Right cardiac atrium (tissue), 5 donors: Measurements from ENCODE around the gene STRIP2. TPM values are rescaled to one million over a fixed set of nuclear protein-coding genes. Genes with fewer than 3 reads are reported as not detected.
A peak's percentile ranks its signal among the peaks of the same experiment; 100 is the strongest.
"Not testable (repeated sequence)": the region's sequence is repeated elsewhere in the genome, so short reads cannot be mapped to it uniquely, and the experiment has no call there.

Experiments
- ATAC-seq, 2 donors: fragments of 200-7000 bp; cut with Tn5 transposase; one replicate each; pipeline versions ENCODE4 v1.8.0 to v1.9.1; 2020; ENCODE audit warnings: moderate library complexity in 2 of 2, mild to moderate bottlenecking in 1 of 2
- DNase-seq, 3 donors: peaks; one replicate each; pipeline ENCODE4 v3.0.0-alpha.2; 2020
- H3K27ac ChIP-seq: one replicate; pipeline ENCODE4 v1.5.1; 2013; ENCODE audit warnings: mild to moderate bottlenecking, low read length, control low read depth, moderate library complexity
- H3K27me3 ChIP-seq: one replicate; pipeline ENCODE4 v1.6.1; 2013; ENCODE audit not compliant: control insufficient read depth, insufficient read depth
- H3K4me1 ChIP-seq: one replicate; pipeline ENCODE4 v1.6.1; 2013; ENCODE audit warnings: low read length; ENCODE audit not compliant: control insufficient read depth, insufficient read depth
- H3K4me3 ChIP-seq: one replicate; pipeline ENCODE4 v1.5.1; 2013; ENCODE audit warnings: low read length, control low read depth
- H3K9me3 ChIP-seq: one replicate; pipeline ENCODE4 v1.6.1; 2013; ENCODE audit warnings: low read length; ENCODE audit not compliant: control insufficient read depth
- WGBS: extraction: QIAGEN DNeasy Blood & Tissue Kit; methylation state at CpG from one replicate; pipeline ENCODE4 v1.1.7; 2013; 5-methylcytosine and 5-hydroxymethylcytosine counted together
- intact Hi-C, 4 donors: fragments of 100-400 bp; cut with DNase I; formaldehyde crosslinking; loops; one replicate each; pipeline versions ENCODE4 v1.11.0 to v1.14.0; 2022 to 2023
- polyA plus RNA-seq: library from polyadenylated mRNA; stranded (reverse); fragments of 200-250 nt; gene quantifications from one replicate; pipeline ENCODE4 v1.2.3, GENCODE V29; 2013
- total RNA-seq, 4 donors: library from RNA; stranded (reverse); fragmentation: NEBNext Ultra II Directional; extraction: Animal tissue kit (Norgen Biotek cat#: 25700); gene quantifications; one replicate each; pipeline ENCODE4 v1.2.1, GENCODE V29; 2021
- donor health status: healthy with polysubstance abuse.
- donor health status: DM: no; HTN: yes; CAD: no.
- donor health status: DM: no; HTN: no; CAD: no.
- donor health status: DM: no; HTN: yes; CAD: no; lungs with severe emphysema.
- donor health status: DM: yes; HTN: yes; CAD: no.

Gene STRIP2
- total and polyA plus RNA-seq, 5 donors = 7.1 to 16.7 (median 13.2) TPM

DNA sequence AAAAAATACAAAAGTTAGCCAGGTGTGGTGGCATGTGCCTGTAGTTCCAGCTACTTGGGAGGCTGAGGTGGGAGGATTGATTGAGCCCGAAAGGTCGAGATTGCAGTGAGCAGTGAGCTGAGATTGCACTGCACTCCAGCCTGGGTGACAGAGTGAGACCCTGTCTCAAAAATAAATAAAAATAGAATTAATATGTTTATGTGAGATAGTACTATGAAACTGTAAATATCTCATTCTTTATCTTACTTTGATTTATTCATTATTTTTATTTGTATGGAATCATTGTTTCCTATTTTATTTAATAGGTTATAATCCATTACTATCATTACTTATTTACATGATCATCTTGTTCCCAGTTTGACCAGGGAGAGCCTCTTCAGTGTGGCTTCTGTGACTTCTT is 41.0 kb upstream of the STRIP2 start:
- Histone ChIP-seq H3K27ac (no peak overlapping the region), H3K27me3 (no peaks in the 10 kb centered on the region), H3K4me3 (no peak overlapping the region), H3K4me1 (peaks cover 8% of the 10 kb centered on the region), H3K9me3 (no peaks in the 10 kb centered on the region)
- ATAC-seq = no peak
- intact Hi-C loops = no loop called here
- WGBS = 93% methylated on average over 2 of the region's 2 CpGs
- DNase-seq = no peak

- Histone ChIP-seq H3K27me3 (no peaks in the 10 kb centered on the region), H3K9me3 (no peaks in the 10 kb centered on the region), H3K27ac (no peak overlapping the region), H3K4me3 (no peak overlapping the region), H3K4me1 (peaks cover 8% of the 10 kb centered on the region)
- intact Hi-C loops = no loop called here
- WGBS = 94% methylated on average over 4 of the region's 4 CpGs
- ATAC-seq = no peak
- no peak for DNase-seq
Measured at GRCh38 chr7:129394101-129394500, 40.1 kb upstream of the STRIP2 start.

DNA sequence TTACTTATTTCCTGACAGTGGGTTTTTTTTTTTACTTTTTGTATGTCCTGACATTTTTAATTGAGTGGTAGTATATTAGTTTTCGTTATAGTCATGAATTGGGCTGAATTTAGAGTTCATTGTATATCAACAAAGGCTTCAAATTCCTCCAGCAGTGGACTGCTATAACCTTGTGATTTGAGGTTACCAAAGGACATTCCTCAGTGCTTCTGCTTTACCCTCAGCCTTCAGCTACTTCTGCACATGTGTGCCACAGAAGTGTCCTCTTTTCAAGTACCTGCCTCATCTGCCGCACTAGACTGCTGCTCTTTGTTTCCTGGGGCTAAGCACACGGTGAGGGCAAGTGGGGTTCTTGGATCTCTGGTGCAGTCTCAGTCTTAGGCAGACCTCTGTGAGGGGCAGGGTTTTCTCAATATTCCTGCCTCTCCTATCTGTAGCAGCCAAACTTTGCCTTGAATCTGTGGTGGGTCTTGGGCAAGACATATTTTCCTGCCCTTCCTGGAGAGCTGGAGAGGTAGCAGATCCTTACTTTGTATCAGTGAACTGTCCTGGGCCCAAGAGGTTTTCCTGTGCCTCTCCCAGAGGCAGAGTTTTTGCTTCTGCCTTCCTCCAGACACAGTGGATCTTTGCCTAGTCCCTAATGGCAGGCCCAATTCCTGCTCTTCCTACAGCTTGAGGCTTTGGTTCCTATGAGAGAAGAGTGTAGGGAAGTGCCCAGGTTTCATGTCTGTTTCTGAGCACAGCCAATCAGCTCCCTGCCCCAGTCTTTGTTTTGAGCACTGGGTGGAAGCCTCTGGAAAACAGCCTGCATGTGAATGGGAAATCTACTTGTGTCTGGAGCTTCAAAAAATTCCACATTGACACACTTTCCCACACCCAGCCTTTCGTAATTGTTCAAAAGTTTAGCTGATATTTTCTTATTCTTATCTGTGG is 39.0 kb upstream of the STRIP2 start:
- Histone ChIP-seq H3K9me3 (no peaks in the 10 kb centered on the region), H3K27me3 (no peaks in the 10 kb centered on the region), H3K4me1 (peaks cover 8% of the 10 kb centered on the region), H3K4me3 (no peak overlapping the region), H3K27ac (no peak overlapping the region)
- DNase-seq (no peak), ATAC-seq (peak; percentile 26 to 36)
- 80% methylated on average over 4 of the region's 4 CpGs for WGBS
- intact Hi-C loops = no loop called here

- H3K9me3 ChIP-seq = no peaks in the 10 kb centered on the region
- H3K27ac ChIP-seq = no peak overlapping the region
- DNase-seq = no peak
- no peak overlapping the region for H3K4me3 ChIP-seq
- intact Hi-C loops = no loop called here
- WGBS = 88% methylated on average over 1 of the region's 1 CpG
- peak in 1 of 2 donors; percentile 31 for ATAC-seq
- no peaks in the 10 kb centered on the region for H3K27me3 ChIP-seq
- no peaks in the 10 kb centered on the region for H3K4me1 ChIP-seq
Measured at GRCh38 chr7:129401228-129401966, 32.8 kb upstream of the STRIP2 start.

GRCh38 chr7:129401967-129402860 is 32.0 kb upstream of the STRIP2 start:
- Histone ChIP-seq H3K4me3 (no peak overlapping the region), H3K27ac (no peak overlapping the region), H3K4me1 (no peaks in the 10 kb centered on the region), H3K9me3 (no peaks in the 10 kb centered on the region), H3K27me3 (no peaks in the 10 kb centered on the region)
- ATAC-seq = no peak
- WGBS = 70% methylated on average over 3 of the region's 3 CpGs
- no peak for DNase-seq
- intact Hi-C loops = no loop called here

- intact Hi-C loops = no loop called here
- no peaks in the 10 kb centered on the region for H3K4me1 ChIP-seq
- H3K27me3 ChIP-seq = no peaks in the 10 kb centered on the region
- no peak overlapping the region for H3K4me3 ChIP-seq
- no peak for DNase-seq
- ATAC-seq = no peak
- H3K9me3 ChIP-seq = no peaks in the 10 kb centered on the region
- no peak overlapping the region for H3K27ac ChIP-seq
Measured at GRCh38 chr7:129405527-129405926, 28.7 kb upstream of the STRIP2 start.

DNA sequence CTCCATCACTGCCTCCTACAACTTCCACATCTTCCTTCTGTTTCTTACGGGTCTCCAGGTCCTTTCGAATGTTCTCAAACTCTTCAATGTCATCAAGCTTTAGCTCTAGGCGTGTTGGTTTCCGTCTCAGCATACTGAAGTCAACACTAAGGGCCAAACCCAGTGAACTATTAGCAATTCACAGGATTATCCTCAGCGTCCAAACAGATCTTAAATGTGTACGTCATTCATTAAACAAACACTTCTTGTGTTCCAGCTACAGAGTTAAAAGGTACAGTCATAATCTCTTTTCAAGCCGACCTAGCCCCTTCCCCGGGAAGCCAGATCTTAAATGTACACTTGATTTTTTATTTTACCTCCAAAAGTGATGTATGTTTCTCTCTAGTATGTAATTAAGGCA is 24.0 kb upstream of the STRIP2 start:
- H3K9me3 ChIP-seq, H3K27me3 ChIP-seq, ATAC-seq, DNase-seq, intact Hi-C loops, H3K27ac ChIP-seq, H3K4me1 ChIP-seq, H3K4me3 ChIP-seq: not testable (repeated sequence)
- 94% methylated on average over 8 of the region's 8 CpGs for WGBS

DNA sequence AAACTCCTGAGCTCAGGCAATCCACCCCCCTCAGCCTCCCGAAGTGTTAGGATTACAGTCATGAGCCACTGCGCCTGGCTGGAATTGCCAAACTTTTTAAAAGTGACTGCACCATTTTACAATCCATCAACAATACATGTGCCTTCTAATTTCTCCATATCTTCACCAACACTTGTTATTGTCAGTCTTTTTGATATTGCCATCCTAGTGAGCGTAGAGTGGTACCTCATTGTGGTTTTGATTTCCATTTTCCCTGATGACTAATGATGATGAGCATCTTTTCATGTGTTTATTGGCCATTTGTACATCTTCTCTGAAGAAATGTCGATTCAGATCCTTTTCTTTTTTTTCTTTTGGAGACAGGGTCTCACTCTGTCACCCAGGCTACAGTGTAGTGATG is 21.7 kb upstream of the STRIP2 start:
- DNase-seq (no peak), ATAC-seq (no peak)
- Histone ChIP-seq H3K27me3 (no peaks in the 10 kb centered on the region), H3K27ac (no peak overlapping the region), H3K4me1 (no peaks in the 10 kb centered on the region), H3K4me3 (no peak overlapping the region), H3K9me3 (no peaks in the 10 kb centered on the region)
- intact Hi-C loops = no loop called here
- WGBS = 95% methylated on average over 4 of the region's 4 CpGs

DNA sequence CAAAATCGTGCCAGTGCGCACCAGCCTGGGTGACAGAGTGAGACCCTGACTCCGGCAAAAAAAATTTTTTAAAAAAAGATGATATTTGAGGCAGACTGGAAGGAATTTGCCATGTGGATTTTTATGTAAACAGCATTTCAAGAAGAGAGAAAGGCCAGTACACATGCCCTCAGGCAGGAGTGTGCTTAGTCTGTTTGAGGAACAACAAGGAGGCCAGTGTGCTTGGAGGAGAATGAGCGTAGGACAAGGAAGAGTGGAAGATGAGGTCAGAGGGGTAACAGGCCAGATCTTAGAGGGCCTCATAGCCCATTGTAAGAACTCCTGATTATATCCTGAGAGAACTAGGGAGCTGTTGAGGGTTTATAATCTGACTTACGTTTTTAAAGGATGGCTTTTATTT is 17.2 kb upstream of the STRIP2 start:
- no peak overlapping the region for H3K27ac ChIP-seq
- WGBS = 91% methylated on average over 5 of the region's 5 CpGs
- H3K27me3 ChIP-seq = no peaks in the 10 kb centered on the region
- no peaks in the 10 kb centered on the region for H3K9me3 ChIP-seq
- no peak overlapping the region for H3K4me3 ChIP-seq
- no peaks in the 10 kb centered on the region for H3K4me1 ChIP-seq
- DNase-seq = no peak
- intact Hi-C loops = no loop called here
- ATAC-seq = no peak

- Histone ChIP-seq H3K4me1 (peaks cover 6% of the 10 kb centered on the region), H3K27ac (no peak overlapping the region), H3K4me3 (no peak overlapping the region), H3K9me3 (no peaks in the 10 kb centered on the region), H3K27me3 (no peaks in the 10 kb centered on the region)
- ATAC-seq = peak in 1 of 2 donors; percentile 35
- intact Hi-C loops = no loop called here
- 13% methylated on average over 2 of the region's 2 CpGs for WGBS
- DNase-seq = no peak
Measured at GRCh38 chr7:129421717-129422250, 12.4 kb upstream of the STRIP2 start.
